GM21360 (cell line): ENCODE results near the gene RPL10A.
"Not testable (repeated sequence)": the region's sequence is repeated elsewhere in the genome, so short reads cannot be mapped to it uniquely, and the experiment has no call there.

Experiments
- ATAC-seq: cut with Tn5 transposase; IDR thresholded peaks from one replicate; pipeline ENCODE4 v1.9.1; 2021; ENCODE audit warnings: mild to moderate bottlenecking, moderate library complexity; ENCODE audit not compliant: unreplicated experiment

The RPL10A gene

GRCh38 chr6:35506536-35506935 is 38.3 kb downstream of the RPL10A start:
- no peak for ATAC-seq

GRCh38 chr6:35507221-35507620 is 39.0 kb downstream of the RPL10A start:
- ATAC-seq, result no peak

GRCh38 chr6:35508027-35508426 is 39.8 kb downstream of the RPL10A start:
- ATAC-seq, result no peak

- no peak for ATAC-seq
These were observed 40.3 kb downstream of the RPL10A start for GRCh38 chr6:35508542-35508941.

GRCh38 chr6:35510916-35511561 is 42.8 kb downstream of the RPL10A start:
- no peak for ATAC-seq

- no peak for ATAC-seq
These were observed 43.4 kb downstream of the RPL10A start for GRCh38 chr6:35511562-35511941.

- no peak for ATAC-seq
These were observed 43.8 kb downstream of the RPL10A start for GRCh38 chr6:35512006-35512405.

GRCh38 chr6:35512740-35513139 is 44.5 kb downstream of the RPL10A start, which contains the start of gene TULP1:
Gene TULP1, minus strand, starts transcription at chr6:35512896. Its CDS starts 38 bp downstream, at chr6:35512858.
- no peak for ATAC-seq

GRCh38 chr6:35514587-35514986 is 46.4 kb downstream of the RPL10A start:
- ATAC-seq, result no peak

- not testable (repeated sequence) for ATAC-seq
These were observed 47.7 kb downstream of the RPL10A start for GRCh38 chr6:35515939-35516338.

GRCh38 chr6:35516712-35517111 is 48.5 kb downstream of the RPL10A start:
- ATAC-seq, result no peak

GRCh38 chr6:35517978-35518377 is 49.8 kb downstream of the RPL10A start:
- ATAC-seq, result not testable (repeated sequence)

GRCh38 chr6:35518566-35519312 is 50.5 kb downstream of the RPL10A start:
- ATAC-seq, result no peak

- no peak for ATAC-seq
These were observed 51.3 kb downstream of the RPL10A start for GRCh38 chr6:35519313-35520015.
